ENCODE measurements around the gene TEKTIP1.

TEKTIP1 gene

DNA sequence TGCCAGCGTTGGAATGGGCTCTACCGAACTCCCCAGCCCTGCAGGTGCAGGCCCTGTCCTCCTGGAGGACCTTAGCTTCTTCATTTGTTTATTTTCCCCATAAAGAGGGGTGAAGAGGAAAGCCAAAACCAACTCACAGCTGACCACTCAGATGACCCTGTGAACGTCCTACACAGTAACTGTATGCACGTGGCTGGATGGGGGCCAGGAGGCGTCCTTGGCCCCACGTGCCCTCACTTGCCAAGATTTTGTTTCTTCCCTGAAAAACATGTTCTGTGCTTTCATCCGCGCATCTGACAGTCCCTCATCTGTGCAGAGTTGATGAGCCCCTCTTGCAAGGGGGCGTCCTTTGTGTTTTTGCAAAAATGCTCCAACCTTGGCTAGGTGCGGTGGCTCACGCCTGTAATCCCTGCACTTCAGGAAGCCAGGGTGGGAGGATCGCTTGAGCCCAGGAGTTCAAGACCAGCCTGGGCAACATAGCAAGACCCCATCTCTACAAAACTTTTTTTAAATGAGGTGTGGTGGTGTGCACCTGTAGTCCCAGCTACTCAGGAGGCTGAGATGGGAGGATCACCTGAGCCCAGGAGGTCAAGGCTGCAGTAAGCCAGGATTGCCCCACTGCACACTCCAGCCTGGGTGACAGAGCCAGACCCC lies 5.3 kb upstream of the TEKTIP1 start:
- H3K36me3 ChIP-seq (replicated peaks): peaks cover 60% of the 10 kb centered on the region

DNA sequence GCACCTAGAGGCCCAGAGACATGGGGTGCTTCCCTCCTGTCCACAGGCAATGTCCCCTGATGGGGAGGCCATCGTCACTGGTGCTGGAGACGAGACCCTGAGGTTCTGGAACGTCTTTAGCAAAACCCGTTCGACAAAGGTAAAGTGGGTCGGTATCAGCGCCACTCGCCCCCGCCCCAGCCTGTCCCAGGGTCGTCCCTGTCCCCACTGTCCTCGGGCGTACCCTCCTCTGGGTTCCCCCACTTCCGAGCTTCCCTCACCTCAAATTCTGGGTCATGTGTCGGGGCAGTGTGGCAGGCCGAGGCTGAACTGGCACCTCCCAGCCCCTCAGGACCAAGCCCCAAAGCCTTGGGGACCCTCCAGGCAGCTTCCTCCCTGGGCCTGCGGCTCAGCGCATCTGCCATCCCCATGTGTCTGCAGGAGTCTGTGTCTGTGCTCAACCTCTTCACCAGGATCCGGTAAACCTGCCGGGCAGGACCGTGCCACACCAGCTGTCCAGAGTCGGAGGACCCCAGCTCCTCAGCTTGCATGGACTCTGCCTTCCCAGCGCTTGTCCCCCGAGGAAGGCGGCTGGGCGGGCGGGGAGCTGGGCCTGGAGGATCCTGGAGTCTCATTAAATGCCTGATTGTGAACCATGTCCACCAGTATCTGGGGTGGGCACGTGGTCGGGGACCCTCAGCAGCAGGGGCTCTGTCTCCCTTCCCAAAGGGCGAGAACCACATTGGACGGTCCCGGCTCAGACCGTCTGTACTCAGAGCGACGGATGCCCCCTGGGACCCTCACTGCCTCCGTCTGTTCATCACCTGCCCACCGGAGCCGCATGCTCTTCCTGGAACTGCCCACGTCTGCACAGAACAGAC lies 4.4 kb upstream of the TEKTIP1 start:
- H3K4me3 ChIP-seq: no peak overlapping the region
- no peak for DNase-seq (ENCODE audit: low spot score in 2 of 2)
- H3K9me3 ChIP-seq: no peaks in the 10 kb centered on the region
- no peaks in the 10 kb centered on the region for H3K4me1 ChIP-seq
- no peaks in the 10 kb centered on the region for H3K27me3 ChIP-seq (ENCODE audit: low read depth)
- in situ Hi-C loops (cut with MboI; ENCODE audit: low sequenced_read_pairs): no loop called here
- H3K36me3 ChIP-seq (replicated peaks): peaks cover 62% of the 10 kb centered on the region

More for the DNA sequence above, 5.3 kb upstream of the TEKTIP1 start:
- in situ Hi-C loops (cut with MboI; ENCODE audit: low sequenced_read_pairs): no loop called here
- H3K9me3 ChIP-seq: no peaks in the 10 kb centered on the region
- no peaks in the 10 kb centered on the region for H3K27me3 ChIP-seq (ENCODE audit: low read depth)
- no peak overlapping the region for H3K4me3 ChIP-seq
- H3K4me1 ChIP-seq: no peaks in the 10 kb centered on the region
- DNase-seq (ENCODE audit: low spot score in 2 of 2): no peak

DNA sequence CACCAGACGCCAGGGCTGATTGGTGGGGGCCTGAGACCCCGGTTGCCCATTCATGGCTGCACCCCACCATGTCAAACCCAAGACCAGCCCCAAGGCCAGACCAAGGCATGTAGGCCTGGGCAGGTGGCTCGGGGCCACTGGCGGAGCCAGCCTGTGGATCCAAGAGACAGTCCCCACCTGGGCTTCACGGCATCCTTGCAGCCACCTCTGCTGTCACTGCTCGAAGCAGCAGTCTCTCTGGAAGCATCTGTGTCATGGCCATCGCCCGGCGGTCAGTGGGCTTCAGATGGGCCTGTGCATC lies 3.8 kb upstream of the TEKTIP1 start:
- Histone ChIP-seq H3K4me1 (no peaks in the 10 kb centered on the region), H3K4me3 (no peak overlapping the region), H3K27me3 (ENCODE audit: low read depth) (no peaks in the 10 kb centered on the region), H3K36me3 (replicated peaks) (peaks cover 64% of the 10 kb centered on the region), H3K9me3 (no peaks in the 10 kb centered on the region)
- DNase-seq (ENCODE audit: low spot score in 2 of 2): no peak
- in situ Hi-C loops (cut with MboI; ENCODE audit: low sequenced_read_pairs): no loop called here

DNA sequence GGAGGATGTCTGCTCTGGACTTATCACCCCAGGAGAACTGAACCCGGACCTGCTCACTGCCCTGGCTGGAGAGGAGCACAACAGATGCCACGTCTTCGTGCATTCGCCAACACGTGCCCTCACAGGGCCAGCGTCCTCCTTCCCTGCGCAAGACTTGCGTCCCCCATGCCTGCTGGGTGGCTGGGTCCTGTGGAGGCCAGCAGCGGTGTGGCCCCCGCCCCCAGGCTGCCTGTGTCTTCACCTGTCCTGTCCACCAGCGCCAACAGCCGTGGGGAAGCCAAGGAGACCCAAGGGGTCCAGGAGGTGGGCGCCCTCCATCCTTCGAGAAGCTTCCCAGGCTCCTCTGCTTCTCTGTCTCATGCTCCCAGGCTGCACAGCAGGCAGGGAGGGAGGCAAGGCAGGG lies 3.4 kb upstream of the TEKTIP1 start:
- in situ Hi-C loops (cut with MboI; ENCODE audit: low sequenced_read_pairs): no loop called here

DNA sequence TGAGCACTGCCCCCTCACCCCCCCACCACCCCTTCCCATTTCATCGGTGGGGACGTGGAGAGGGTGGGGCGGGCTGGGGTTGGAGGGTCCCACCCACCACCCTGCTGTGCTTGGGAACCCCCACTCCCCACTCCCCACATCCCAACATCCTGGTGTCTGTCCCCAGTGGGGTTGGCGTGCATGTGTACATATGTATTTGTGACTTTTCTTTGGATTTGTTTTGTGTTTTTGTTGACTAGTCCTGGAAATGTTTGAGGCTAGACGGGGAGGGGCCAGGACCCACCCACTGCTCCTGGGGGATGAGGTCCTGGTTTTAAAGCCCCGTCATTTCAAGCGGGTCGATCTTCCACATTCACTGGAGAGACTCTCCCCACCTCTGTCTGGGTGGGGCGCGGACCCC lies 3.0 kb upstream of the TEKTIP1 start:
- in situ Hi-C loops (cut with MboI; ENCODE audit: low sequenced_read_pairs): no loop called here
- no peak for DNase-seq (ENCODE audit: low spot score in 2 of 2)
- Histone ChIP-seq H3K27me3 (ENCODE audit: low read depth) (no peaks in the 10 kb centered on the region), H3K36me3 (replicated peaks) (peaks cover 59% of the 10 kb centered on the region), H3K4me3 (no peak overlapping the region), H3K9me3 (no peaks in the 10 kb centered on the region), H3K4me1 (no peaks in the 10 kb centered on the region)

More for the DNA sequence above, 3.4 kb upstream of the TEKTIP1 start:
- Histone ChIP-seq H3K4me3 (no peak overlapping the region), H3K9me3 (no peaks in the 10 kb centered on the region), H3K27me3 (ENCODE audit: low read depth) (no peaks in the 10 kb centered on the region), H3K36me3 (replicated peaks) (peaks cover 63% of the 10 kb centered on the region), H3K4me1 (no peaks in the 10 kb centered on the region)
- no peak for DNase-seq (ENCODE audit: low spot score in 2 of 2)

DNA sequence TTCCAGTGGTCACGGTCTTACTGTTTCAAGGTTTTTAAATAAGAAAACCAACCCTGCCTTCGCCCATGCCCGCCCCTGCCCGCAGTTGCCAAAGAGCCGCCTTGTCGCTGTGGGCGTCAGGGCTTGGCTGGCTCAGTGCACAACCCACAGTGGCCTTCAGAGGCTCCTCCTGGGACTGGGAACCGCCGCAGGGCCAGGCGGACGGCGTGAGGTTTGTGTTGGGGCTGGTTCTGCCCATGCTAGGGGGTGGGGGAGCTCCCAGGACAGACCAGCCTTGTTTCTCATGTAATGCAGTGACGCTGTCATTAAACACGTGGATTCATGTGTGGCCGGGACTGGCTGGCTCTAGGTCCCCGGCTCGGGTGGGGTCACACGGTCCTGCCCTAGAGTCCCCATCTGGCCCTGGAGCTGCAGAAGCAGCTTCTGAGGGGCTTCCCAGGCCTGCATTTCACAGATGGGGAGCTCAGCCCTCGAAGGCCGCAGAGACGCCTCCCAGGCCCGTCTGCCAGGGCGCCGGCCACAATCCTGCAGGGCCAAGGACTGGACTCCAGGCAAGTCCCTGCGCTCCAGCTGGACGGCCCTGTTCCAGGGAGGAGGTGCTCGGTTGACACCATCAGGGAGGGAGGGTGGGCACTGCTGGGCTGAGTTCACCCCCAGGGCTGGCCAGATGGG lies 2.4 kb upstream of the TEKTIP1 start:
- Histone ChIP-seq H3K4me1 (no peaks in the 10 kb centered on the region), H3K4me3 (no peak overlapping the region), H3K9me3 (no peaks in the 10 kb centered on the region), H3K36me3 (replicated peaks) (peaks cover 53% of the 10 kb centered on the region), H3K27me3 (ENCODE audit: low read depth) (no peaks in the 10 kb centered on the region)
- in situ Hi-C loops (cut with MboI; ENCODE audit: low sequenced_read_pairs): no loop called here
- no peak for DNase-seq (ENCODE audit: low spot score in 2 of 2)

DNA sequence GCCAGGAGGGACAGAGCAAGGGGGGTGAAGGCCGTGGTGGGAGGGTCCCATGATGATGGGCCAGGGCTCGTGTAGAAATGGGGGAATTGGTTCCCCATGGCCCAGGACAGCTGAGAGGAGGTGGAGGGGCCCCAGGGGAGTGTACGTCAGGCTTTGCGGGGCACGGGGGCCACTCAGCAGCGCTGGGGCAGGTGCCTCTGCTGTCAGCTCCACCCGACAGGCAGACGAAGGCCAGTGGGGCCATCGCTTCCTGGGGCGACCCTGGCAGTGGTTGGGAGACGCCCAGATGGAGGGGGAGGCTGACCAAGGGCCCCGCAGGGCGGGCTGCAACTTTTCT lies 1.9 kb upstream of the TEKTIP1 start:
- in situ Hi-C loops (cut with MboI; ENCODE audit: low sequenced_read_pairs): no loop called here
- Histone ChIP-seq H3K4me1 (no peaks in the 10 kb centered on the region), H3K36me3 (replicated peaks) (peaks cover 48% of the 10 kb centered on the region), H3K9me3 (no peaks in the 10 kb centered on the region), H3K4me3 (no peak overlapping the region), H3K27me3 (ENCODE audit: low read depth) (no peaks in the 10 kb centered on the region)
- DNase-seq (ENCODE audit: low spot score in 2 of 2): no peak

DNA sequence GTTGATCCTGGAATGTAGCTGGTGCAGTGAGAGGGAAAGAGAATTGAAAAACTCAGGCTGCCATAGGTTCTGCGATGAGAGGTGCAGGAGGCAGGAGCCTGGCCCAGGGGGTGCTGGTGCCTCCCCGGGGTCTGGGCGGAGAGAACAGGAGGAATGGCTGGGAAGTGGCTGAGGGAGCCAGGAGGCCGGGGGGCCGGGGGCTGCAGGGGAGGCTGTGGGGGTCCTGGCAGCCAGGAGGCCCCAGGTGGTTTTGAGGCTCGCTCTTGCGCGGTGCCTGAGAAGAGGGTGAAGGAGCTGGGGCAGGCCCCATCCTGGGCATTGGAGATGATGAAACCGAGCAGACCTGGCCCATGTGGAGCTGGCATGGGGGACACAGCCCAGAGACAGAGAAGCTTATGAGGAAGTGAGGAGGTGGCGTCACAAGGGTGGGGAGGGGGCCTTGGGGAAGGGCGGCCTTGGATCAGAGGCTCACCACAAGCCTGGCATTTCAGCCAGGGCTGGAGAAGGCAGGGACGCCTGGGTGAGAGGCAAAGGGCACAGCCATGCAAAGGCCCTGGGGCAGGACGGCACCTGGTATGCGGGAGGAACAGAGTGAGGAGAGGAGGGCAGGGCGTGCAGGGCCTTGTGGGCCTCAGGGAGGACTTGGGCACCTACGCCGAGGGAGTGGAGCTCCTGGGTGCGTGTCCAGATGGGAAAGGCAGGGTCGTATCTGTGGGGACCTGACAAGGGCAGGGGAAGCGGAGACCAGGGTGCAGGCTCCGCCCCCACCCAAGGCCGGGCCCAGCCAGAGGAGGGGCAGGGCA lies 1.3 kb upstream of the TEKTIP1 start:
- in situ Hi-C loops (cut with MboI; ENCODE audit: low sequenced_read_pairs): no loop called here
- peaks cover 43% of the 10 kb centered on the region for H3K36me3 ChIP-seq (replicated peaks)
- H3K4me1 ChIP-seq: no peaks in the 10 kb centered on the region
- H3K27me3 ChIP-seq (ENCODE audit: low read depth): no peaks in the 10 kb centered on the region
- H3K4me3 ChIP-seq: no peak overlapping the region
- H3K9me3 ChIP-seq: no peaks in the 10 kb centered on the region
- DNase-seq (ENCODE audit: low spot score in 2 of 2): no peak

DNA sequence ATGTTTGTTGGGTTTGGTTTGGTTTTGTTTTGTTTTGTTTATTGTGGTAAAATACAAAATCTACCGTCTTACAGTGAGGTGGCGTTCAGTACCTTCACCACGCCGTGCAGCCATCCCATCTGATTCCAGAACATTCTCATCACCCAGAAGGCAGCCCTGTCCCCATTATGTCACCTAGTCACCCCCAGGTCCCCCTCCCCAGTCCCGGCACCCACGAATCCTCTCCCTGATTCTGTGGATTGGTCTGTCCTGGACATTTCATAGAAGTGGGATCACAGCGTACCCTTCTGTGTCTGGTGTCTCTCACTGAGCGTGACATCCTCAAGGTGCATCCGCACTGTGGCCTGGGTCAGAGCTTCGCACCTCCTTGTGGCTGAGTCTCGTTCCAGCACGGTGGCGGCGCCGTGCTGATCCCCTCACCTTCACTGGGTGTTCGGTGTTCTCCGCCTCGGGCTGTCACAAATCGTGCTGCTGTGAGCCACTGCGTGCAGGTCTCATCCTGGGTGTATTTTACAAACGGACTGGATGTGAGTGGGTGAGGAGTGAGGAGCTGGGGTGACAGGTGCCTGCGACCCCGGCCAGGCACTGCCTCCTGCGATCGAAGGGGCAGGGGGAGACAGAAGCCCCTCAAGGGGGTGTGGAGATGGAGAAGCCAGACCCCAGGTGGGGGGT lies 580 bp upstream of the TEKTIP1 start:
- H3K9me3 ChIP-seq: no peaks in the 10 kb centered on the region
- H3K4me1 ChIP-seq: no peaks in the 10 kb centered on the region
- H3K4me3 ChIP-seq: no peak overlapping the region
- H3K27me3 ChIP-seq (ENCODE audit: low read depth): no peaks in the 10 kb centered on the region
- DNase-seq (ENCODE audit: low spot score in 2 of 2): no peak
- peaks cover 38% of the 10 kb centered on the region for H3K36me3 ChIP-seq (replicated peaks)
- in situ Hi-C loops (cut with MboI; ENCODE audit: low sequenced_read_pairs): no loop called here

DNA sequence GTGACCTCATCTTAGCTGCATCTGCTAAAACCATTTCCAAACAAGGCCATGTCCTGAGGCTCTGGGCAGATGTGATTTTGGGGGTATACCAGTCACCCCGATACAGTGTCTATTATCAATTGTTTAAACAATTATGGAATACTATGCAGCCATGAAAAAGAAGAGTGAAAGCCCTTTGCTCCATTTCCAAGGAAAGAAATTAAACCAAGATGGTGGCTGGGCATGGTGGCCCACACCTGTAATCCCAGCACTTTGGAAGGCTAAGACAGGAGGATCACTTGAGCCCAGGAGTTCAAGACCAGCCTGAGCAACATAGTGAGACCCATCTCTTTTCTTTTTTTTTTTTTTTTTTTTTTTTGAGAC lies 763 bp downstream of the TEKTIP1 start:
- no peak for DNase-seq (ENCODE audit: low spot score in 2 of 2)
- Histone ChIP-seq H3K4me3 (no peak overlapping the region), H3K9me3 (no peaks in the 10 kb centered on the region), H3K27me3 (ENCODE audit: low read depth) (no peaks in the 10 kb centered on the region), H3K36me3 (replicated peaks) (peaks cover 27% of the 10 kb centered on the region), H3K4me1 (no peaks in the 10 kb centered on the region)
- in situ Hi-C loops (cut with MboI; ENCODE audit: low sequenced_read_pairs): no loop called here

DNA sequence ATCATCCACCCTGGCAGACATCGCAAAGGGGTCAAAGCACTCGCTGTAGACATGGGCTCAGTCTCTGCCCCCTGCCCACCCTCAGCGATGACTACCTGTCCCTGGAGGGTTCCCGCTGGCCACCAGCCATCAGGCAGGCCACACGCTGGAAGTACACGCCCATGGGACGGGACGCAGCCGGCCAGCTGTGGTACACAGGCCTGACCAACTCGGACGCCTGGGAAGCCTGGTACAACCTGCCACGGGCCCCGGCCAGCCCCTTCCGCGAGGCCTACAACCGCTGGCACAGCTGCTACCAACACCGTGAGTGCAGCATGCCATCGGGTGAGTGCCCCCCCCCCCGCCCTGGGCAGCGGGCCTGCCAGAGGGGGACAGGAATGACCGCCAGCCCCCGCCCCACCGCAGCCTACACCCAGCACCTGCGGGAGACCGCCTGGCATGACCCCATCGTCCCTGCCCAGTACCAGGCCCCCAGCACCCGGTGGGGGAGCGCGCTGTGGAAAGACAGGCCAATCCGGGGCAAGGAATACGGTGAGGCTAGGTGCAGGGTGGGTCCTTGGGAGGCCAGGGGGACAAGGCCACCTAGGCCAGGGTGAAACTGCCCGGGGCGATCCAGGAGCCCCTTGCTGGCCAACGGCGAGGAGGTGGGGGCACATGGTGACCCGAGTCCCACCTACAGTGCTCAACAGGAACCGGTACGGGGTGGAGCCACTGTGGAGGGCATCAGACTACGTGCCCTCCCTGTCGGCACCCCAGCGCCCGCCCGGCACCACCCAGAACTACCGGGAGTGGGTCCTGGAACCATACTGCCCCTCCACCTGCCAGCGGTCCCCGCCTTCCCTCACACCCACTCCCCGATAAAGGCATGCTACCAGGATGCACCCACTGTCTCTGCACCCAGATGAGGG lies 4.4 kb downstream of the TEKTIP1 start:
- Histone ChIP-seq H3K36me3 (replicated peaks) (peaks cover 21% of the 10 kb centered on the region), H3K4me1 (no peaks in the 10 kb centered on the region), H3K9me3 (no peaks in the 10 kb centered on the region), H3K27me3 (ENCODE audit: low read depth) (no peaks in the 10 kb centered on the region), H3K4me3 (no peak overlapping the region)
- in situ Hi-C loops (cut with MboI; ENCODE audit: low sequenced_read_pairs): no loop called here
- no peak for DNase-seq (ENCODE audit: low spot score in 2 of 2)

DNA sequence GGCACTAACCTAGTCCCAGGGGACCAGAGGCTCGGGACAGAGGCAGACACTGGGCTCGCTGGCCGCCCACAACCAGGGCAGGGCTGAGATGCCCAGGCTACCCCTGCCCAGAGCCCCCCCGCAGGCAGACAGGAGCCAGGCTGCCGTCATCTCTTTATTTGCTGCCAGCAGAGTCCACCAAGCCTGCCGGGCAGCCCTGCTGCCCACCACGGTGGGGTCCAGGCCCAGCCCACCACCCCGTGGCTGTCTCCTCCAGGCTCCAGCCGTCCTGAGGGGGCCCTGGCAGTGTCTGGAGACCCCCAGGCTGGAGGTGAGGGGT lies 5.0 kb downstream of the TEKTIP1 start:
- H3K27me3 ChIP-seq (ENCODE audit: low read depth): no peaks in the 10 kb centered on the region
- no peaks in the 10 kb centered on the region for H3K4me1 ChIP-seq
- in situ Hi-C loops (cut with MboI; ENCODE audit: low sequenced_read_pairs): no loop called here
- no peaks in the 10 kb centered on the region for H3K9me3 ChIP-seq
- H3K4me3 ChIP-seq: no peak overlapping the region
- DNase-seq (ENCODE audit: low spot score in 2 of 2): no peak
- H3K36me3 ChIP-seq (replicated peaks): peaks cover 25% of the 10 kb centered on the region

All from HAP-1 (cell line).